ENCODE data around the gene ZNF362.

GRCh38 chr1:33341190-33341589, 84.9 kb downstream of the ZNF362 start:
- TF ChIP-seq CTCF (IDR thresholded peaks at IDR 0.05; ENCODE audit: poor library complexity): no peak
- no peak for TF ChIP-seq EZH2phosphoT487 (IDR thresholded peaks at IDR 0.05; ENCODE audit: low read depth, severe bottlenecking, unreplicated experiment)

Data from hepatocyte (in vitro differentiated cells).